GM18873 (cell line): ENCODE results near the gene TPPP3.
"Not testable (repeated sequence)": the region's sequence is repeated elsewhere in the genome, so short reads cannot be mapped to it uniquely, and the experiment has no call there.

Experiments
- ATAC-seq: cut with Tn5 transposase; IDR thresholded peaks from one replicate; pipeline ENCODE4 v1.9.1; 2021; ENCODE audit warnings: mild to moderate bottlenecking, moderate library complexity, moderate number of reproducible peaks; ENCODE audit not compliant: unreplicated experiment, low FRiP score

The TPPP3 gene

GRCh38 chr16:67356396-67356795 lies 36.9 kb downstream of the TPPP3 start:
- ATAC-seq, result no peak

- ATAC-seq, result not testable (repeated sequence)
Measured at GRCh38 chr16:67352463-67352862, 40.8 kb downstream of the TPPP3 start.

- no peak for ATAC-seq
Measured at GRCh38 chr16:67350324-67350723, 43.0 kb downstream of the TPPP3 start.

GRCh38 chr16:67349172-67349571 lies 44.1 kb downstream of the TPPP3 start:
- no peak for ATAC-seq

- ATAC-seq, result no peak
Measured at GRCh38 chr16:67346341-67346740, 47.0 kb downstream of the TPPP3 start.

- no peak for ATAC-seq
Measured at GRCh38 chr16:67345401-67345800, 47.9 kb downstream of the TPPP3 start.

GRCh38 chr16:67342616-67343015 lies 50.7 kb downstream of the TPPP3 start:
- no peak for ATAC-seq

- no peak for ATAC-seq
Measured at GRCh38 chr16:67341250-67341649, 52.0 kb downstream of the TPPP3 start.
